ENCODE data around the gene PAK4. TPM values are rescaled to one million over a fixed set of nuclear protein-coding genes. Genes with fewer than 3 reads are reported as not detected.

Gene PAK4
- total RNA-seq, 3 donors from 2014 or later (not counting 1 experiment from before 2014, with no cell fraction given): 6.7 to 13.4 (median 11.8) TPM

- Histone ChIP-seq H3K36me3 (ENCODE audit: control insufficient read depth, insufficient read depth, low read length) (no peaks in the 10 kb centered on the region), H3K27me3 (ENCODE audit: control insufficient read depth, insufficient read depth, low read length) (no peaks in the 10 kb centered on the region), H3K27ac (ENCODE audit: low read length) (no peak overlapping the region), H3K4me1 (ENCODE audit: control insufficient read depth, insufficient read depth, low read length) (peaks cover 19% of the 10 kb centered on the region), H3K4me3 (ENCODE audit: low read length) (no peak overlapping the region), H3K9me3 (ENCODE audit: control insufficient read depth, insufficient read depth, low read length) (no peaks in the 10 kb centered on the region)
- no peaks in the 10 kb centered on the region for H3K36me3 Mint-ChIP-seq
- TF ChIP-seq CTCF (IDR thresholded peaks at IDR 0.05): no peak
- H3K9me3 Mint-ChIP-seq: no peaks in the 10 kb centered on the region
- H3K27ac Mint-ChIP-seq: no peak overlapping the region
- DNase-seq: no peak
- intact Hi-C loops (cut with micrococcal nuclease): no loop called here
- no peaks in the 10 kb centered on the region for H3K27me3 Mint-ChIP-seq (ENCODE audit: low read depth in 2 of 2)
- 96% methylated on average over 5 of the region's 6 CpGs for WGBS (ENCODE audit: insufficient coverage)
- no peak for ATAC-seq
- H3K4me3 Mint-ChIP-seq: no peak overlapping the region
- H3K4me1 Mint-ChIP-seq: peaks cover 20 to 43% of the 10 kb centered on the region in 2 donors
These were observed 38.7 kb downstream of the PAK4 start for GRCh38 chr19:39164289-39164688.

- H3K4me1 Mint-ChIP-seq: peaks cover 9 to 28% of the 10 kb centered on the region in 2 donors
- H3K36me3 Mint-ChIP-seq: no peaks in the 10 kb centered on the region
- H3K27ac Mint-ChIP-seq: no peak overlapping the region
- Histone ChIP-seq H3K27me3 (ENCODE audit: control insufficient read depth, insufficient read depth, low read length) (no peaks in the 10 kb centered on the region), H3K4me1 (ENCODE audit: control insufficient read depth, insufficient read depth, low read length) (peaks cover 13% of the 10 kb centered on the region), H3K27ac (ENCODE audit: low read length) (no peak overlapping the region), H3K36me3 (ENCODE audit: control insufficient read depth, insufficient read depth, low read length) (peaks cover 5% of the 10 kb centered on the region), H3K9me3 (ENCODE audit: control insufficient read depth, insufficient read depth, low read length) (no peaks in the 10 kb centered on the region), H3K4me3 (ENCODE audit: low read length) (no peak overlapping the region)
- DNase-seq (no peak), ATAC-seq (no peak)
- no peak for TF ChIP-seq CTCF (IDR thresholded peaks at IDR 0.05)
- no peak overlapping the region for H3K4me3 Mint-ChIP-seq
- H3K27me3 Mint-ChIP-seq (ENCODE audit: low read depth in 2 of 2): no peaks in the 10 kb centered on the region
- no peaks in the 10 kb centered on the region for H3K9me3 Mint-ChIP-seq
- WGBS (ENCODE audit: insufficient coverage): 92% methylated on average over 7 of the region's 7 CpGs
- intact Hi-C loops (cut with micrococcal nuclease): no loop called here
These were observed 40.3 kb downstream of the PAK4 start for GRCh38 chr19:39165857-39166256.

GRCh38 chr19:39166571-39167391 is 41.2 kb downstream of the PAK4 start:
- Mint-ChIP-seq H3K27ac (no peak overlapping the region), H3K9me3 (no peaks in the 10 kb centered on the region), H3K4me1 (peaks cover 9 to 21% of the 10 kb centered on the region in 2 donors), H3K4me3 (no peak overlapping the region), H3K27me3 (ENCODE audit: low read depth in 2 of 2) (no peaks in the 10 kb centered on the region), H3K36me3 (no peaks in the 10 kb centered on the region)
- Histone ChIP-seq H3K4me1 (ENCODE audit: control insufficient read depth, insufficient read depth, low read length) (peaks cover 7% of the 10 kb centered on the region), H3K27ac (ENCODE audit: low read length) (no peak overlapping the region), H3K9me3 (ENCODE audit: control insufficient read depth, insufficient read depth, low read length) (no peaks in the 10 kb centered on the region), H3K36me3 (ENCODE audit: control insufficient read depth, insufficient read depth, low read length) (peaks cover 5% of the 10 kb centered on the region), H3K27me3 (ENCODE audit: control insufficient read depth, insufficient read depth, low read length) (no peaks in the 10 kb centered on the region), H3K4me3 (ENCODE audit: low read length) (no peak overlapping the region)
- ATAC-seq (no peak), DNase-seq (no peak)
- WGBS (ENCODE audit: insufficient coverage): 94% methylated on average over 24 of the region's 24 CpGs
- intact Hi-C loops (cut with micrococcal nuclease): no loop called here
- no peak for TF ChIP-seq CTCF (IDR thresholded peaks at IDR 0.05)
